Panc1 (cell line): ENCODE measurements around the gene AEBP2. TPM values are rescaled to one million over a fixed set of nuclear protein-coding genes. Genes with fewer than 3 reads are reported as not detected.

Experiments
- ATAC-seq: fragments of 200-7000 bp; cut with Tn5 transposase; 2 replicates; pipeline ENCODE4 v1.9.1; 2020; ENCODE audit warnings: mild to moderate bottlenecking, moderate library complexity
- BruUV-seq: library from RNA; stranded (reverse); fragments of 400-500 nt; replicated peaks from 2 replicates; lab custom pipeline; 2021; lab: Mats Ljungman, UMichigan
- CTCF ChIA-PET: fragments of 300-600 bp; sonication (Branson Sonifier 250); formaldehyde crosslinking; loops from one replicate; lab custom pipeline; 2022; ENCODE audit warnings: antibody characterized with exemption; lab: Charles Lee
- POLR2A ChIA-PET: fragments of 300-600 bp; sonication (Branson Sonifier 250); formaldehyde crosslinking; loops from one replicate; lab custom pipeline; 2022; ENCODE audit warnings: antibody characterized with exemption; lab: Charles Lee
- DNase-seq: peaks from one replicate; pipeline ENCODE4 v3.0.0-alpha.2; 2010; ENCODE audit warnings: low read depth, low spot score
- H3K27ac ChIP-seq: 2 replicates; pipeline ENCODE4 v1.5.1; 2011; ENCODE audit warnings: mild to moderate bottlenecking, low read length, inconsistent platforms
- H3K27me3 ChIP-seq: fragments of 200-500 bp; sonication (Bioruptor generic); 2 replicates; pipeline ENCODE4 v1.6.0; 2014; ENCODE audit warnings: low read length, inconsistent platforms; ENCODE audit not compliant: control insufficient read depth, insufficient read depth
- H3K36me3 ChIP-seq: fragments of 200-500 bp; sonication (Bioruptor generic); 2 replicates; pipeline ENCODE4 v1.5.1; 2014; ENCODE audit warnings: inconsistent platforms, mild to moderate bottlenecking, low read length, moderate library complexity; ENCODE audit not compliant: control insufficient read depth, insufficient read depth
- H3K4me1 ChIP-seq: 2 replicates; pipeline ENCODE4 v1.5.1; 2011; ENCODE audit warnings: inconsistent platforms, mild to moderate bottlenecking, low read length, moderate library complexity; ENCODE audit not compliant: control insufficient read depth, insufficient read depth
- H3K4me3 ChIP-seq, 2 experiments: 2 replicates each; pipeline ENCODE4 v1.5.1; 2011 to 2012; ENCODE audit warnings: low read depth in 2 of 2, low read length in 2 of 2, mild to moderate bottlenecking in 2 of 2, inconsistent platforms in 1 of 2, moderate library complexity in 1 of 2
- H3K9me3 ChIP-seq: fragments of 200-500 bp; sonication (Bioruptor generic); 2 replicates; pipeline ENCODE4 v1.5.1; 2014; ENCODE audit warnings: low read depth, mild to moderate bottlenecking, inconsistent platforms, low read length, moderate library complexity; ENCODE audit not compliant: control insufficient read depth, insufficient read depth
- POLR2AphosphoS5 ChIP-seq: IDR thresholded peaks from 2 replicates; pipeline ENCODE4 v1.6.1; 2012; ENCODE audit warnings: mild to moderate bottlenecking, low read depth, low read length, moderate library complexity
- SIN3A ChIP-seq: IDR thresholded peaks from 2 replicates; pipeline ENCODE4 v1.6.1; 2012; ENCODE audit warnings: low read depth, mild to moderate bottlenecking, low read length, moderate library complexity, borderline replicate concordance; ENCODE audit not compliant: insufficient read depth
- TCF7L2 ChIP-seq: IDR thresholded peaks from 2 replicates; pipeline ENCODE4 v1.6.1; 2011; ENCODE audit warnings: mild to moderate bottlenecking, low read depth, low read length, inconsistent platforms
- in situ Hi-C: cut with HindIII; loops from 2 replicates; pipeline ENCODE4 v1.10.0; 2016; ENCODE audit warnings: low sequenced_read_pairs, low pct_unique_long_range_greater_than_20kb
- intact Hi-C: fragments of 100-400 bp; cut with micrococcal nuclease; formaldehyde crosslinking; loops from one replicate; pipeline ENCODE4 v1.10.0; 2022; ENCODE audit not compliant: unreplicated experiment
- total RNA-seq: library from RNA; stranded (reverse); gene quantifications from one replicate; pipeline ENCODE4 v1.2.1, GENCODE V29; 2021; ENCODE audit not compliant: unreplicated experiment
- TF ChIP-seq, protein P1 (sequence below): fragments of 450-650 bp; IDR thresholded peaks from 2 replicates; pipeline ENCODE4 v1.5.1; 2017; ENCODE audit warnings: mild to moderate bottlenecking
- TF ChIP-seq, protein P2 (sequence below), 2 experiments: IDR thresholded peaks; 2 replicates each; pipeline ENCODE4 v1.6.1; 2011 to 2012; ENCODE audit warnings: low read depth in 2 of 2, control low read depth in 1 of 2, low read length in 1 of 2, mild to moderate bottlenecking in 1 of 2, moderate library complexity in 1 of 2; ENCODE audit not compliant: insufficient read depth in 1 of 2

AEBP2 gene
- total RNA-seq, 1 experiment from 2014 or later, result 32.4 TPM

DNA sequence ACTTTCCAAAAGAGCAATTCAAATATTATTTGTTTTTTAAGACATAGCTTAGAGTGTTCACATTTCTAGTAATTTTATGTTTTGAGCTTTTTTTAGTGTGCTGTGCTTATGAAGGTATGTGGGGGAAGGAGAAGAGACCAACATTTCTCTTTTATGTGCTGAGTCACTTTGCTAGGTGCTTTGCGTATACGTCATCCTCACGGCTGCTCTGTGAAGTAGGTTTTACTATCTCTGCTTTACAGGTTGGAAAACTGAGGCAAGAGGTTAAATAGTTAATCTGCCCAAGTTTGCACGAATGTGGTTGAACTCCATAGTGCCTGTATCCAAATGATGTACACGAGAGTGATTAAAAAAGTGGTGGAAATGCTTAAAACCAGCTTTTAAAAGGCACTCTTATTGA is 75.9 kb downstream of the AEBP2 start:
- ATAC-seq (no peak), DNase-seq (no peak)
- Histone ChIP-seq H3K27ac (no peak overlapping the region), H3K36me3 (no peaks in the 10 kb centered on the region; the same call in 1 of the 2 replicates), H3K9me3 (no peaks in the 10 kb centered on the region), H3K4me3 (no peak overlapping the region), H3K27me3 (no peaks in the 10 kb centered on the region), H3K4me1 (no peaks in the 10 kb centered on the region)
- intact Hi-C loops (no loop called here), in situ Hi-C loops (no loop called here)
- ChIA-PET CTCF (no interaction called here), POLR2A (no interaction called here)
- no peak for TF ChIP-seq TCF7L2
- TF ChIP-seq, protein P1, sequence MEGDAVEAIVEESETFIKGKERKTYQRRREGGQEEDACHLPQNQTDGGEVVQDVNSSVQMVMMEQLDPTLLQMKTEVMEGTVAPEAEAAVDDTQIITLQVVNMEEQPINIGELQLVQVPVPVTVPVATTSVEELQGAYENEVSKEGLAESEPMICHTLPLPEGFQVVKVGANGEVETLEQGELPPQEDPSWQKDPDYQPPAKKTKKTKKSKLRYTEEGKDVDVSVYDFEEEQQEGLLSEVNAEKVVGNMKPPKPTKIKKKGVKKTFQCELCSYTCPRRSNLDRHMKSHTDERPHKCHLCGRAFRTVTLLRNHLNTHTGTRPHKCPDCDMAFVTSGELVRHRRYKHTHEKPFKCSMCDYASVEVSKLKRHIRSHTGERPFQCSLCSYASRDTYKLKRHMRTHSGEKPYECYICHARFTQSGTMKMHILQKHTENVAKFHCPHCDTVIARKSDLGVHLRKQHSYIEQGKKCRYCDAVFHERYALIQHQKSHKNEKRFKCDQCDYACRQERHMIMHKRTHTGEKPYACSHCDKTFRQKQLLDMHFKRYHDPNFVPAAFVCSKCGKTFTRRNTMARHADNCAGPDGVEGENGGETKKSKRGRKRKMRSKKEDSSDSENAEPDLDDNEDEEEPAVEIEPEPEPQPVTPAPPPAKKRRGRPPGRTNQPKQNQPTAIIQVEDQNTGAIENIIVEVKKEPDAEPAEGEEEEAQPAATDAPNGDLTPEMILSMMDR, result no peak
- TF ChIP-seq, protein P2, sequence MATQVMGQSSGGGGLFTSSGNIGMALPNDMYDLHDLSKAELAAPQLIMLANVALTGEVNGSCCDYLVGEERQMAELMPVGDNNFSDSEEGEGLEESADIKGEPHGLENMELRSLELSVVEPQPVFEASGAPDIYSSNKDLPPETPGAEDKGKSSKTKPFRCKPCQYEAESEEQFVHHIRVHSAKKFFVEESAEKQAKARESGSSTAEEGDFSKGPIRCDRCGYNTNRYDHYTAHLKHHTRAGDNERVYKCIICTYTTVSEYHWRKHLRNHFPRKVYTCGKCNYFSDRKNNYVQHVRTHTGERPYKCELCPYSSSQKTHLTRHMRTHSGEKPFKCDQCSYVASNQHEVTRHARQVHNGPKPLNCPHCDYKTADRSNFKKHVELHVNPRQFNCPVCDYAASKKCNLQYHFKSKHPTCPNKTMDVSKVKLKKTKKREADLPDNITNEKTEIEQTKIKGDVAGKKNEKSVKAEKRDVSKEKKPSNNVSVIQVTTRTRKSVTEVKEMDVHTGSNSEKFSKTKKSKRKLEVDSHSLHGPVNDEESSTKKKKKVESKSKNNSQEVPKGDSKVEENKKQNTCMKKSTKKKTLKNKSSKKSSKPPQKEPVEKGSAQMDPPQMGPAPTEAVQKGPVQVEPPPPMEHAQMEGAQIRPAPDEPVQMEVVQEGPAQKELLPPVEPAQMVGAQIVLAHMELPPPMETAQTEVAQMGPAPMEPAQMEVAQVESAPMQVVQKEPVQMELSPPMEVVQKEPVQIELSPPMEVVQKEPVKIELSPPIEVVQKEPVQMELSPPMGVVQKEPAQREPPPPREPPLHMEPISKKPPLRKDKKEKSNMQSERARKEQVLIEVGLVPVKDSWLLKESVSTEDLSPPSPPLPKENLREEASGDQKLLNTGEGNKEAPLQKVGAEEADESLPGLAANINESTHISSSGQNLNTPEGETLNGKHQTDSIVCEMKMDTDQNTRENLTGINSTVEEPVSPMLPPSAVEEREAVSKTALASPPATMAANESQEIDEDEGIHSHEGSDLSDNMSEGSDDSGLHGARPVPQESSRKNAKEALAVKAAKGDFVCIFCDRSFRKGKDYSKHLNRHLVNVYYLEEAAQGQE (IDR thresholded peaks at IDR 0.05; ENCODE audit: insufficient read depth in 1 of 2, low read depth in 2 of 2, low read length in 1 of 2), result no peak
- BruUV-seq, result no TSS peak

DNA sequence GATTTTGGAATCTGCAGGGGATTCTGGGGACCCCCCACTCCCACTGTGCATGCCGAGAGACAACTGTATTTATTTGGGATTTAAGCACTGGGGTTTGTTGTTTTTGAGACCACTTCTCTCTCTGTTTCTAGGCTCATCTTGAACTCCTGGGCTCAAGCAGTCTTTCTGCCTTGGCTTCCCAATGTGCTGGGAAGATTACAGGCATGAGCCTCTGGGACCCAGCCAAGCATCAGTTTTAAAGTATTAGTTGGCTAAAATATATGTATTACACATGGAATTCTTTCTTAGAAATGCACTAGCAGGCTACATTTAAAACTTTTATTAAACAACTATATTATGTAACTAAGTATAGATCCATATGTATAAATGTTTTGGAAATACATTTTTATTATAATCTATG is 78.3 kb downstream of the AEBP2 start:
- Histone ChIP-seq H3K4me1 (no peaks in the 10 kb centered on the region), H3K9me3 (no peaks in the 10 kb centered on the region), H3K36me3 (no peaks in the 10 kb centered on the region; the same call in 1 of the 2 replicates), H3K27me3 (no peaks in the 10 kb centered on the region), H3K4me3 (no peak overlapping the region), H3K27ac (no peak overlapping the region)
- TF ChIP-seq POLR2AphosphoS5 (no peak), SIN3A (no peak), TCF7L2 (no peak)
- TF ChIP-seq, protein P2 (IDR thresholded peaks at IDR 0.05; ENCODE audit: insufficient read depth in 1 of 2, low read depth in 2 of 2, low read length in 1 of 2), result no peak
- TF ChIP-seq, protein P1, result no peak
- intact Hi-C loops, result no loop called here
- ChIA-PET POLR2A (no interaction called here), CTCF (no interaction called here)
- DNase-seq, result no peak
- in situ Hi-C loops, result no loop called here
- ATAC-seq, result no peak
- BruUV-seq, result no TSS peak
